HS-27A (cell line): ENCODE results near the gene RASSF6.
"Not testable (repeated sequence)": the region's sequence is repeated elsewhere in the genome, so short reads cannot be mapped to it uniquely, and the experiment has no call there.

Source experiments
- DNase-seq: peaks from one replicate; pipeline ENCODE4 v3.0.0-alpha.2; 2012; ENCODE audit warnings: low read depth, missing footprints

Gene RASSF6

DNA sequence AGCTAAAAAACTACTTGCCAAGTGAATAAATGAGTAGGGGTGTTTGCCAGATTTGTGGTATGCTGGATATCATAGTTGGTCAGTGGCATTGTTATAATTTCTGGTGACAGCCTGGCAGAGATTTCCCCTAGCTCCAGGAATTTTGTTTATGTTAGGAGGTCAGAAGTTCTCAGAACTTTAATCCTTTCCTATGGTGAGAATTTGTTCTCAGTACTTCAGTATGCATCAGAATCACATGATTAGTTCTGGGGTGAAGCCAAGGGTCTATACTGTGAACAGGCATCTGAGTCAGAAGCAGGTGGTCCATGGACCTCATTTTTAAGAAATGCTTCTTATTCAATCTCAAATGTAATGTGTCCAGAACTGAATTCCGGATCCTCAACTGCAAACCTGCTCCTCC lies 10.5 kb downstream of the RASSF6 start:
- peak; percentile 27 for DNase-seq

GRCh38 chr4:73608689-73609594 lies 11.3 kb downstream of the RASSF6 start:
- no peak for DNase-seq

GRCh38 chr4:73607375-73608033 lies 12.7 kb downstream of the RASSF6 start:
- no peak for DNase-seq

- DNase-seq: no peak
Observed at GRCh38 chr4:73606465-73606974, 13.7 kb downstream of the RASSF6 start.

DNA sequence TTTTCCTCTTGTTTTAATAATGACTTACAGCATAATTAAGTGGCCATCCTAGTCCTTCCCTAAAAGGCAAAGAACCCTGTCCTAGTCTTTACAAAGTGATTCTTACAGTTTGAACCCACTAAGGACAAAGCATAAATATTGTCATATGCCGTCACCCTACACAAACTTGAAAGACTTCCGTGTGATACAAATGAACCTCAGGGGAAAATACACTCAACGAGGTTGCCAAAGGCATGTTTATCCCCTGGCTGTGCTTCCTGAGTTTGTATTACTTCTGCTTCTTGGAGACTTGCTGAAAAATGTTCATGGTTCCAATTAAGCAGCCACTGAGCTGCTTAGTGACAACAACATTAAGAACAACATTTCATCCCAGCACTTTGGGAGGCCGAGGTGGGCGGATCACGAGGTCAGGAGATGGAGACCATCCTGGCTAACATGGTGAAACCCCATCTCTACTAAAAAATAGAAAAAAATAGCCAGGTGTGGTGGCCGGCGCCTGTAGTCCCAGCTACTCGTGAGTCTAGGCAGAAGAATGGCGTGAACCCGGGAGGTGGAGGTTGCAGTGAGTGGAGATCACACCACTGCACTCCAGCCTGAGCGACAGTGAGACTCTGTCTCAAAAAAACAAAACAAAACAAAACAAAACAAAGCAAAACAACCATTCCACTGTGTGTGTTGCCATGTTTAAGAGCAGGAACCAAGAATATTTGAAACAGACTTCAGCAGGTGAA lies 16.2 kb downstream of the RASSF6 start:
- no peak for DNase-seq

GRCh38 chr4:73603271-73603710 lies 16.9 kb downstream of the RASSF6 start:
- no peak for DNase-seq

DNA sequence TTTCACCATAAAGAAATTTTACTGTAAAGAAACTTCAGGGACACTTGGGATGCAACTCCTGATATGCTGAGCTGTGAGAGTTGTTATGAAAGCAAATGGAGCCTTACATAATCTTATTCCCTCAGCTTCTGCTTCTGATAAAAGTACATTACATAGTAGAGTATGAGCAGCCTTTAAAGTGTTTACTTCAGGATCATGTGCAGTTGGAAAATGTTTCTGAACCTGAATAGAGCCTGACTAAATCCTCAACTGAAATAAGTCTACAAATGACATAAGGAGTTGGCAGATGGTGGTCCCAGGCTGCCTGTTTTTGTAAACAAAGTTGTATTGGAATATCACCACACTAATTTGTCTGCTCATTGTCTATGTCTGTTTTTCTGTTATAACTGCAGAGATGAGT lies 19.3 kb downstream of the RASSF6 start:
- no peak for DNase-seq

- DNase-seq: no peak
Observed at GRCh38 chr4:73599182-73599581, 21.1 kb downstream of the RASSF6 start.

GRCh38 chr4:73597594-73597993 lies 22.6 kb downstream of the RASSF6 start:
- no peak for DNase-seq

GRCh38 chr4:73597183-73597582 lies 23.1 kb downstream of the RASSF6 start:
- not testable (repeated sequence) for DNase-seq

DNA sequence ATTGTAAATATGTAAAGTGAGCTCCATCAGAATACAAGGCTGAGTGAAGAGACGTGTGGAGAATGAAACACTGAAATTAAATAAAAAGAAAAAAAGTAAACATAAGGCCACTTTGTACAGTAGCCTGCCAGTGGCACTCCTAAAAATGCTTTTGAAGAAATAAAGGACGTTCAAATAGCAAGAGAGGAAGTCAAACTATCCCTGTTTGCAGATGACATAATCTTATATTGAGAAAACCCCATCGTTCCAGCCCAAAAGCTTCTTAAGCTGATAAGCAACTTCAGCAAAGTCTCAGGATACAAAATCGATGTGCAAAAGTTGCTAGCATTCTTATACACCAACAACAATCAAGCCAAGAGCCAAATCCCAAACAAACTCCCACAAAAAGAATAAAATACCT lies 24.2 kb downstream of the RASSF6 start:
- no peak for DNase-seq

- DNase-seq: no peak
Observed at GRCh38 chr4:73593631-73594241, 26.5 kb downstream of the RASSF6 start.

DNA sequence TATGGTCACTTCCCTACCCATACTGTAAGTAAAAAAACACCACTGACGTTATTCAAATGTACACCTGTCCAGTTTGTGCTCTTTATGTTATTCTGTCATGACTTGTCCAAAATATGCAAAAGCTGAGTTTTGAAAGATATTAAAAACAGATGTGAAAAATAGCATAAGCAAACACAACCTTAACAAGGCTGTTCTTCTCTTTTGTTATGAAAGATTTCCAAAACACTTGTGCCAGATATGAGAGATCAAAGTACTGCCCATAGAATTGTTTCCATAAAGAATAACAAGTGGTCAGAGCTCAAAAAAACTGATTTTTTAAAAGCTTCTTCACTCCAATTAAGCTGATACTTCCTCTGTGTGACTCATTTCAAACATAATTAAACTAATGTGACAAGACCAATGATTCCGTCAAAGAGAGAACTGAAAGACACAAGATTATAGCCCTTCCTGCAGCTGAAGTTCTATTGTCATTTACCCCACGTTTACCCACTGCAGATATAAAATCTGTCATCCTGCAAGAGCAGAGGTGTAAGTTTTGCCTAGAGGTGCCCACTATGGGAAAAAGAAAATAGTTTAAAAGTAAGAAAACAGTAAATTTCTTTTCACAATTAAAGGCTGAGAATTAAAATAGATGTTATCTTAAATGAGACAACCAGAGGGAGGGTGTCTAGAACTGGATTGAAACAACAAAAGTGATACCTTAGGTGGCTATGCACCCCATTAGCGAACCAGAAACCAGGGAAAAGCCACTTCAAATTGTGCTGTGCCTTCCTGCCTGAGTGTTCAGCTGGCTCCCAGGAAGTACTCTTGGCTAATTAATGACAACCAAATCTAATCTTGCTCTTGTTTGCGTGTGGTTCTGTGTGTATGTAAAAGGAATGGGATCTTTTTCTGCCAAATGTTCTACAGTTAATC lies 30.1 kb downstream of the RASSF6 start:
- DNase-seq: no peak

GRCh38 chr4:73589261-73589847 lies 30.9 kb downstream of the RASSF6 start:
- no peak for DNase-seq

GRCh38 chr4:73588613-73589012 lies 31.6 kb downstream of the RASSF6 start:
- no peak for DNase-seq

- DNase-seq: no peak
Observed at GRCh38 chr4:73586666-73587065, 33.6 kb downstream of the RASSF6 start.

DNA sequence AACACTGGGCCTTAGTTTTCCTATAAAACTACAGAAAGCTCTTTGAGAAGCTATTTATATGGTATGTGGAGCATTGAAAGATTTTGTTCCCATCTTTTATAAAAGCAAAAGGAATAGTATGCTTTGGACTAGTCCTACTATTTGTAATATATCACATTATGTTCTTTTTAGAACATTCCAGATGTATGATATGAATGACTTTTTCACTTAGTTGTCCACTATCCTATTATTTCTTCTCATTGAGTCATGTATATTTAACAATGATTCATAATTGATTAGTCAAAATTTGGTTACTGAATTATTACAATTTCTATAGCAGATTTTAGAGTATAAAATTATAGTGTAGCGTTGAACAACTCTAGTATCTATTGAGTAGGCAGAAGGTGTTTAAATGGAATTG lies 34.2 kb downstream of the RASSF6 start:
- DNase-seq: no peak

- no peak for DNase-seq
Observed at GRCh38 chr4:73585345-73585744, 34.9 kb downstream of the RASSF6 start.

DNA sequence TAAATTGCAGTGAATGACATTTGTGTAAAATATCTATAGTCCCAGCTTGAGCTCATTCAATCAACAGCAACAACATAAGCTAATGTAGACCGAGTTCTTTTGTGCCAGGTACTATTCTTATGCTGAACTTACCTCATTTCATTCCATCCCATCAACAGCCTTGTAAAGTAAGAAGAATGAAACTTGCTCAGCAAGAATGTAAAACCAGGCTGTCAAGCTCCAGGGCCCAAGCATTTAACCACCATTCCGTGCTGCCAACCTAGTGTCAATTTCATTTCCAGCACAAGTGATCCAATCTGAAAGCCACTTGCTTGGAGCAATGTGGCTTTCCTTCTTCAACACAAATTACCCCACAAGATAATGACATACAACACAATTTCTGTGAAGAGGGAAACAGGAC lies 36.6 kb downstream of the RASSF6 start:
- no peak for DNase-seq

DNA sequence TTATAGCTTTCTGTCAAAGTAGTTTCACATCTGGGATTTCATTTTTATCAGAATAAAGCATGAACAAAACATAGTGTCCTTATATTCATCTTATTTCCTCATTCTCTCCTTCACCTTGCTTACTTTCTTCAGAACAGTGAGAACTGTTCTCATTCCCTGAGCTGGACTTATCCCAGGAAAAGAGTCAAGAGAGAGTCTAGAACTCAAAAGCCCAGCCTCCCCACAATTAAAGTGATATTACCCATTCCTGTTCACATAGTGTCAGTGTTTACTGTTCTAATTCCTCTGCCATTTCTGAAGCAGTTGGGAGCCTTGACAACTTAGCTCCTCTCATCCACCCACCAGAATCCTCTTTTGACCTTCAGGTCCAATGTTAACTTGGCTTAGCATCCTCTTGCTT lies 42.9 kb downstream of the RASSF6 start:
- no peak for DNase-seq

GRCh38 chr4:73576381-73576780 lies 43.9 kb downstream of the RASSF6 start:
- no peak for DNase-seq
